Spleen (tissue), 7 donors: ENCODE measurements around the gene LRRC8E.

Experiments used
- POLR2A ChIP-seq, 3 donors: fragments of 450-650 bp; IDR thresholded peaks; one replicate each; pipeline ENCODE4 v1.5.1; 2017; ENCODE audit warnings: antibody characterized with exemption in 3 of 3, mild to moderate bottlenecking in 1 of 3
- TF ChIP-seq, protein P1 (sequence below), 11 experiments: fragments of 200-600 bp in 7 of 11; fragments of 450-650 bp in 4 of 11; sonication (generic) in 4 of 11; IDR thresholded peaks in 8 of 11; conservative IDR thresholded peaks in 3 of 11; 1 replicate in 7 of 11; 2 replicates in 4 of 11; pipeline versions ENCODE4 v1.4.0 to v1.8.0; 2016 to 2021; ENCODE audit warnings: antibody characterized with exemption in 11 of 11, inconsistent platforms in 4 of 11, mild to moderate bottlenecking in 1 of 11
- donor health status: DM: no; HTN: no; CAD: no; lungs with moderate emphysema.
- donor health status: DM: no; HTN: no; CAD: no.
- donor health status: DM: no; HTN: no; CAD: no.

DNA sequence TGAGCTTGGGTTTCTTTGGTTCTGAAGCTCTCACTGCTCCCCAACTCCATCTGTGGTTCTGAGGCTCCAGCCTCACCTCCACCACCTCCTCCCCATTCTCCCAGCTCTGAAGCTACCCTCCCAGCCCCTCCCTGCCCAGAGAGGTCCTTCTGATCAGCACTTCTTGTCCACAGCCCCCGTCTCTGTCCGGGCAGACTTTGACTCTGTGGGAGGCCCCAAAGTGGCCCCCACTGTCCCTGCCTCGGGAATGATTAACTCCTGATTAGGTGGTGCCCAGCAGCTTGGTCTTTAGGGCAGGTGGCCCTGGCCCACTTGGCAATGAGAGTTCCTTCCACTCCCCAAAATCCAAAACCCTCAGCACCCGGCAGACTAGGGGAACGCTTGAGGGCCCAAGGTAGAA lies 43.9 kb upstream of the LRRC8E start:
- TF ChIP-seq, protein P1, sequence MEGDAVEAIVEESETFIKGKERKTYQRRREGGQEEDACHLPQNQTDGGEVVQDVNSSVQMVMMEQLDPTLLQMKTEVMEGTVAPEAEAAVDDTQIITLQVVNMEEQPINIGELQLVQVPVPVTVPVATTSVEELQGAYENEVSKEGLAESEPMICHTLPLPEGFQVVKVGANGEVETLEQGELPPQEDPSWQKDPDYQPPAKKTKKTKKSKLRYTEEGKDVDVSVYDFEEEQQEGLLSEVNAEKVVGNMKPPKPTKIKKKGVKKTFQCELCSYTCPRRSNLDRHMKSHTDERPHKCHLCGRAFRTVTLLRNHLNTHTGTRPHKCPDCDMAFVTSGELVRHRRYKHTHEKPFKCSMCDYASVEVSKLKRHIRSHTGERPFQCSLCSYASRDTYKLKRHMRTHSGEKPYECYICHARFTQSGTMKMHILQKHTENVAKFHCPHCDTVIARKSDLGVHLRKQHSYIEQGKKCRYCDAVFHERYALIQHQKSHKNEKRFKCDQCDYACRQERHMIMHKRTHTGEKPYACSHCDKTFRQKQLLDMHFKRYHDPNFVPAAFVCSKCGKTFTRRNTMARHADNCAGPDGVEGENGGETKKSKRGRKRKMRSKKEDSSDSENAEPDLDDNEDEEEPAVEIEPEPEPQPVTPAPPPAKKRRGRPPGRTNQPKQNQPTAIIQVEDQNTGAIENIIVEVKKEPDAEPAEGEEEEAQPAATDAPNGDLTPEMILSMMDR (IDR thresholded peaks at IDR 0.05 in 8 of 11, conservative IDR thresholded peaks at IDR 0.05 in 3 of 11) = no peak
- no peak for TF ChIP-seq POLR2A (IDR thresholded peaks at IDR 0.05)
